ENCODE measurements around the gene CTTNBP2NL. TPM values are rescaled to one million over a fixed set of nuclear protein-coding genes. Genes with fewer than 3 reads are reported as not detected.
A peak's percentile ranks its signal among the peaks of the same experiment; 100 is the strongest.
"Not testable (repeated sequence)": the region's sequence is repeated elsewhere in the genome, so short reads cannot be mapped to it uniquely, and the experiment has no call there.

The CTTNBP2NL gene
- total and polyA plus RNA-seq, 2 experiments from 2014 or later: 10.2 to 16.4 TPM

DNA sequence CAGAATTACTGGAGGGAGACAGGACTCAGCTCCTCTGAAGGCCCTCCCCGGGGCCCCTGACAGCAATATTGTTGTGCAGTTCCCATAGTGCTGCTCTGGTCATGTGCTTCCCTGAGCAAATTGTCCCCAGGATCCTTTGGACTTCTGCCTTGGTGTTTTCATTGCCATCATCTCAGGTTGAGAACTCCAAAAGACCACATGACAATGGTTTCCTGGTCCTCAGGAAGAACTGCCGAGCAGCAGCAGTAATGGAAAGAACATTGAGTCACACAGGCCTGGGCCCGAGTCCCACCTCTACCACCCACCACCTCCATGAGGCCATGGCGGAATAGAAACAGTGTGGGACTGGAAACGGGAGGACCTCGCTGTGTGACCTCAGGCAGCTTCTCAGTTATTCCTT is 6.3 kb upstream of the CTTNBP2NL start:
- H3K27me3 ChIP-seq: no peaks in the 10 kb centered on the region
- WGBS (ENCODE audit: low lambda C conversion rate, missing lambda C conversion rate): 87% methylated on average over 6 of the region's 6 CpGs
- no peak overlapping the region for H3K4me3 ChIP-seq
- H3K4me2 ChIP-seq: no peak overlapping the region
- H3K36me3 ChIP-seq (replicated peaks; ENCODE audit: insufficient read depth, low read depth): no peaks in the 10 kb centered on the region
- H3K9me3 ChIP-seq (ENCODE audit: low read depth): no peaks in the 10 kb centered on the region
- H2AFZ ChIP-seq: no peak overlapping the region
- peaks cover 3% of the 10 kb centered on the region for H3K4me1 ChIP-seq (ENCODE audit: insufficient read depth)
- H3K27ac ChIP-seq: peak overlapping the region; percentile 28
- no peak for DNase-seq (ENCODE audit: low spot score)
- no peak for TF ChIP-seq EZH2phosphoT487 (IDR thresholded peaks at IDR 0.05; ENCODE audit: low read depth, severe bottlenecking, unreplicated experiment)
- no peaks in the 10 kb centered on the region for H3K79me2 ChIP-seq
- no peaks in the 10 kb centered on the region for H3K9me2 ChIP-seq (replicated peaks; ENCODE audit: insufficient read depth)
- no peaks in the 10 kb centered on the region for H4K20me1 ChIP-seq (ENCODE audit: insufficient read depth, poor library complexity, severe bottlenecking)

DNA sequence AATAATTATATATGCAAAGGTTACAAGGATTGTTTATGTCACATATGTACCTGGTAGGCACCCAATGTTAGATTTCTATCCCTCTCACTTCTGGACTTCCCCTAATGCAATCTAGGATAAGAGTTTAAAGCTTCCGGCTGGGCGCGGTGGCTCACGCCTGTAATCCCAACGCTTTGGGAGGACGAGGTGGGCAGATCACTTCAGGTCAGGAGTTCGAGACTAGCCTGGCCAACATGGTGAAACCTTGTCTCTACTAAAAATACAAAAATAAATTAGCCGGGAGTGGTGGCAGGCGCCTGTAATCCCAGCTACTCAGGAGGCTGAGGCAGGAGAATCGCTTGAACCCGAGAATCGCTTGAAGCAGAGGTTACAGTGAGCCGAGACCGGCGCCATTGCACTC is 5.7 kb upstream of the CTTNBP2NL start:
- H3K4me3 ChIP-seq; H4K20me1 ChIP-seq (ENCODE audit: insufficient read depth, poor library complexity, severe bottlenecking); H3K4me2 ChIP-seq; H3K79me2 ChIP-seq; DNase-seq (ENCODE audit: low spot score); H3K9me3 ChIP-seq (ENCODE audit: low read depth); H3K27me3 ChIP-seq; H3K36me3 ChIP-seq (replicated peaks; ENCODE audit: insufficient read depth, low read depth); H2AFZ ChIP-seq; H3K9me2 ChIP-seq (replicated peaks; ENCODE audit: insufficient read depth); H3K4me1 ChIP-seq (ENCODE audit: insufficient read depth); H3K27ac ChIP-seq: not testable (repeated sequence)
- 86% methylated on average over 15 of the region's 15 CpGs for WGBS (ENCODE audit: low lambda C conversion rate, missing lambda C conversion rate)

DNA sequence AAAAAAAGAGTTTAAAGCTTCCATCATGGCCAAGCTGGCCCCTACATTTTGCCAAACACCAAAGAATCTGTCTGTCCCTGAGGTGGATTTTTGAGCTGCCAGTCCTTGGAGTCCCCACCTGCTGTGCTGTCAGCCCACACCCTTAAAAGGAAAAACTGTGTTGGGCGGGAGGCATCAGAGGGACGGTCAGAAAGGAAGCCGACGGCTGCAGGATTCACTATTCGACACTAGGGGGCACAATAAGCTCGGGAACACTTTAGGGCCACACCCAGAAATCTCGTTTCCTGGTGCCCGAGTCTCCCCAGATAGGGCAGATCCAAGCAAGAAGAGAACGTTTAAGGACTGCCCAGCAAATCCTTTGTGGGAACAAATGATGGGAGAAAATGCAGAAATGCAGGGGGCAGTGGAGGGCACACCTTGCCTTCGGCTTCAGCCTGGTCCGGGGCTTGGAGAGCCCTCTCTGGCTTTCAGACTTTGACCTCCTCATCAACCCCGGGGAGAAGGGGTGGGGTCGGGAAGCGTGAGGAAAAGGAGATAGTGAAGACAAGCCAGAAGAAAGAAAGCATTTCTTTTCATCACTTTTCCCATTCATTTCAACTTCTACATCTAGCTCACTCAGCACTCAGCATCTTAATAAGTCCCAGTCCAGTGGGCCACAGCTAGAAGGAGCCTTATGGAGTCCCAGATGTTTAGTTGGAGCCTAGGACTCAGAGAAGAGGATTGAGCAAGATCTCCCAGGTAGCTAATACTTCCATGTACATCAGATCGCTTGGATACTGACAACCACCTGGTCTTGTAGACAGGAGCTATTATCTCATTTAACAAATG is 5.0 kb upstream of the CTTNBP2NL start:
- DNase-seq (ENCODE audit: low spot score): peak; percentile 96
- peak overlapping the region; percentile 59 for H2AFZ ChIP-seq
- no peaks in the 10 kb centered on the region for H3K27me3 ChIP-seq
- H3K9me2 ChIP-seq (replicated peaks; ENCODE audit: insufficient read depth): no peaks in the 10 kb centered on the region
- no peaks in the 10 kb centered on the region for H3K79me2 ChIP-seq
- H3K4me1 ChIP-seq (ENCODE audit: insufficient read depth): peaks cover 10% of the 10 kb centered on the region
- peak overlapping the region; percentile 72 for H3K4me2 ChIP-seq
- peak overlapping the region; percentile 30 for H3K27ac ChIP-seq
- TF ChIP-seq, protein P1, sequence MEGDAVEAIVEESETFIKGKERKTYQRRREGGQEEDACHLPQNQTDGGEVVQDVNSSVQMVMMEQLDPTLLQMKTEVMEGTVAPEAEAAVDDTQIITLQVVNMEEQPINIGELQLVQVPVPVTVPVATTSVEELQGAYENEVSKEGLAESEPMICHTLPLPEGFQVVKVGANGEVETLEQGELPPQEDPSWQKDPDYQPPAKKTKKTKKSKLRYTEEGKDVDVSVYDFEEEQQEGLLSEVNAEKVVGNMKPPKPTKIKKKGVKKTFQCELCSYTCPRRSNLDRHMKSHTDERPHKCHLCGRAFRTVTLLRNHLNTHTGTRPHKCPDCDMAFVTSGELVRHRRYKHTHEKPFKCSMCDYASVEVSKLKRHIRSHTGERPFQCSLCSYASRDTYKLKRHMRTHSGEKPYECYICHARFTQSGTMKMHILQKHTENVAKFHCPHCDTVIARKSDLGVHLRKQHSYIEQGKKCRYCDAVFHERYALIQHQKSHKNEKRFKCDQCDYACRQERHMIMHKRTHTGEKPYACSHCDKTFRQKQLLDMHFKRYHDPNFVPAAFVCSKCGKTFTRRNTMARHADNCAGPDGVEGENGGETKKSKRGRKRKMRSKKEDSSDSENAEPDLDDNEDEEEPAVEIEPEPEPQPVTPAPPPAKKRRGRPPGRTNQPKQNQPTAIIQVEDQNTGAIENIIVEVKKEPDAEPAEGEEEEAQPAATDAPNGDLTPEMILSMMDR (IDR thresholded peaks at IDR 0.05; ENCODE audit: poor library complexity): peak; percentile 97
- TF ChIP-seq EZH2 (IDR thresholded peaks at IDR 0.05; ENCODE audit: borderline replicate concordance) (no peak), EZH2phosphoT487 (IDR thresholded peaks at IDR 0.05; ENCODE audit: low read depth, severe bottlenecking, unreplicated experiment) (no peak)
- H3K9me3 ChIP-seq (ENCODE audit: low read depth): no peaks in the 10 kb centered on the region
- H3K36me3 ChIP-seq (replicated peaks; ENCODE audit: insufficient read depth, low read depth): no peaks in the 10 kb centered on the region
- 8% methylated on average over 15 of the region's 15 CpGs for WGBS (ENCODE audit: low lambda C conversion rate, missing lambda C conversion rate)
- H4K20me1 ChIP-seq (ENCODE audit: insufficient read depth, poor library complexity, severe bottlenecking): no peaks in the 10 kb centered on the region
- peak overlapping the region; percentile 3 for H3K4me3 ChIP-seq

DNA sequence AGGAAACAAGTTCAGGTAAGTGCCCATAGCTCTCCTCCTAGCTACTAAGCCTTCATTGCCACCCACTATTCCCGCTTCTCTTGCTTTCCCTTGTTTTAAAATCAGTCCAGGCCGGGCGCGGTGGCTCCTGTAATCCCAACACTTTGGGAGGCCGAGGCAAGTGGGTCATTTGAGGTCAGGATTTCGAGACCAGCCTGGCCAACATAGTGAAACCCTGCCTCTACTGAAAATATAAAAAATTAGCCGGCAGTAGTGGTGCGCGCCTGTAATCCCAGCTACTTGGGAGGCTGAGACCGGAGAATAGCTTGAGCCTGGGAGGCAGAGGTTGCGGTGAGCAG is 4.4 kb upstream of the CTTNBP2NL start:
- H3K36me3 ChIP-seq (replicated peaks; ENCODE audit: insufficient read depth, low read depth): no peaks in the 10 kb centered on the region
- peak overlapping the region; percentile 72 for H3K4me2 ChIP-seq
- peaks cover 4% of the 10 kb centered on the region for H3K79me2 ChIP-seq
- peaks cover 10% of the 10 kb centered on the region for H3K4me1 ChIP-seq (ENCODE audit: insufficient read depth)
- no peak overlapping the region for H3K4me3 ChIP-seq
- H4K20me1 ChIP-seq (ENCODE audit: insufficient read depth, poor library complexity, severe bottlenecking): no peaks in the 10 kb centered on the region
- no peaks in the 10 kb centered on the region for H3K27me3 ChIP-seq
- no peaks in the 10 kb centered on the region for H3K9me3 ChIP-seq (ENCODE audit: low read depth)
- H3K27ac ChIP-seq: peak overlapping the region; percentile 30
- DNase-seq (ENCODE audit: low spot score): no peak
- TF ChIP-seq EZH2phosphoT487 (IDR thresholded peaks at IDR 0.05; ENCODE audit: low read depth, severe bottlenecking, unreplicated experiment) (no peak), EZH2 (IDR thresholded peaks at IDR 0.05; ENCODE audit: borderline replicate concordance) (no peak)
- TF ChIP-seq, protein P1 (IDR thresholded peaks at IDR 0.05; ENCODE audit: poor library complexity): no peak
- H2AFZ ChIP-seq: peak overlapping the region; percentile 59
- WGBS (ENCODE audit: low lambda C conversion rate, missing lambda C conversion rate): 90% methylated on average over 11 of the region's 11 CpGs
- H3K9me2 ChIP-seq (replicated peaks; ENCODE audit: insufficient read depth): no peaks in the 10 kb centered on the region
